Measurements from ENCODE around the gene FASTKD3.

The FASTKD3 gene

GRCh38 chr5:7869474-7870136 is 774 bp upstream of the FASTKD3 start:
- peaks cover 42% of the 10 kb centered on the region for H3K79me2 ChIP-seq (ENCODE audit: control insufficient read depth, insufficient read depth, low read length)
- H2BK120ac ChIP-seq (ENCODE audit: low read depth, low read length), result no peak overlapping the region
- no peak overlapping the region for H3K23ac ChIP-seq (ENCODE audit: low read length)
- peak overlapping the region; percentile 92 for H3K56ac ChIP-seq (ENCODE audit: low read length)
- H4K8ac ChIP-seq (ENCODE audit: low read depth, low read length), result peak overlapping the region; percentile 97
- H3K4me2 ChIP-seq (ENCODE audit: low read length), result peak overlapping the region; percentile 86
- peak overlapping the region; percentile 31 for H3K27ac ChIP-seq (ENCODE audit: low read depth, low read length)
- H2AK5ac ChIP-seq (ENCODE audit: low read length), result no peak overlapping the region
- H2BK15ac ChIP-seq (replicated peaks; ENCODE audit: low read depth), result no peak overlapping the region
- WGBS (ENCODE audit: extremely low coverage, insufficient coverage, low lambda C conversion rate), result 100% methylated on average over 3 of the region's 41 CpGs
- peak overlapping the region; percentile 75 for H3K18ac ChIP-seq (ENCODE audit: low read length)
- no peaks in the 10 kb centered on the region for H3K27me3 ChIP-seq (ENCODE audit: insufficient read depth, low read length, poor library complexity)
- H3K36me3 ChIP-seq (ENCODE audit: control insufficient read depth, insufficient read depth, low read length), result no peaks in the 10 kb centered on the region
- peaks cover 15% of the 10 kb centered on the region for H3K79me1 ChIP-seq (ENCODE audit: low read length)
- no peaks in the 10 kb centered on the region for H3K4me1 ChIP-seq (ENCODE audit: control insufficient read depth, low read depth, low read length)
- H3K4me3 ChIP-seq (ENCODE audit: low read length), result peak overlapping the region; percentile 95
- H3K9ac ChIP-seq (ENCODE audit: low read length), result peak overlapping the region; percentile 93
- H2BK5ac ChIP-seq (ENCODE audit: low read length), result no peak overlapping the region
- no peak for DNase-seq
- H4K5ac ChIP-seq (ENCODE audit: low read length), result no peak overlapping the region
- H3K4ac ChIP-seq (ENCODE audit: low read depth, low read length), result peak overlapping the region; percentile 41

GRCh38 chr5:7868427-7868772 is 431 bp downstream of the FASTKD3 start:
- Histone ChIP-seq H3K79me1 (ENCODE audit: low read length) (peaks cover 15% of the 10 kb centered on the region), H3K36me3 (ENCODE audit: control insufficient read depth, insufficient read depth, low read length) (no peaks in the 10 kb centered on the region), H3K4me2 (ENCODE audit: low read length) (peak overlapping the region; percentile 84), H3K4me1 (ENCODE audit: control insufficient read depth, low read depth, low read length) (no peaks in the 10 kb centered on the region), H3K27me3 (ENCODE audit: insufficient read depth, low read length, poor library complexity) (no peaks in the 10 kb centered on the region), H2BK15ac (replicated peaks; ENCODE audit: low read depth) (no peak overlapping the region), H2BK5ac (ENCODE audit: low read length) (no peak overlapping the region), H3K56ac (ENCODE audit: low read length) (peak overlapping the region; percentile 86), H2BK120ac (ENCODE audit: low read depth, low read length) (no peak overlapping the region), H4K8ac (ENCODE audit: low read depth, low read length) (no peak overlapping the region), H3K18ac (ENCODE audit: low read length) (peak overlapping the region; percentile 94), H3K4ac (ENCODE audit: low read depth, low read length) (peak overlapping the region; percentile 78), H4K5ac (ENCODE audit: low read length) (no peak overlapping the region), H3K4me3 (ENCODE audit: low read length) (peak overlapping the region; percentile 66), H3K9ac (ENCODE audit: low read length) (peak overlapping the region; percentile 68), H3K23ac (ENCODE audit: low read length) (no peak overlapping the region), H3K27ac (ENCODE audit: low read depth, low read length) (no peak overlapping the region), H2AK5ac (ENCODE audit: low read length) (no peak overlapping the region), H3K79me2 (ENCODE audit: control insufficient read depth, insufficient read depth, low read length) (peaks cover 36% of the 10 kb centered on the region)
- no CpG with 5 or more reads among the region's 8 CpGs for WGBS (ENCODE audit: extremely low coverage, insufficient coverage, low lambda C conversion rate)
- no peak for DNase-seq

GRCh38 chr5:7867260-7867659 is 1.6 kb downstream of the FASTKD3 start:
- H3K56ac ChIP-seq (ENCODE audit: low read length), result no peak overlapping the region
- H4K8ac ChIP-seq (ENCODE audit: low read depth, low read length), result no peak overlapping the region
- no peak overlapping the region for H3K9ac ChIP-seq (ENCODE audit: low read length)
- no peak overlapping the region for H3K18ac ChIP-seq (ENCODE audit: low read length)
- no peak overlapping the region for H3K23ac ChIP-seq (ENCODE audit: low read length)
- H3K79me2 ChIP-seq (ENCODE audit: control insufficient read depth, insufficient read depth, low read length), result peaks cover 26% of the 10 kb centered on the region
- no peak overlapping the region for H2BK120ac ChIP-seq (ENCODE audit: low read depth, low read length)
- H3K27me3 ChIP-seq (ENCODE audit: insufficient read depth, low read length, poor library complexity), result no peaks in the 10 kb centered on the region
- no peak overlapping the region for H3K4me2 ChIP-seq (ENCODE audit: low read length)
- H3K79me1 ChIP-seq (ENCODE audit: low read length), result peaks cover 8% of the 10 kb centered on the region
- no peak for DNase-seq
- H3K4me3 ChIP-seq (ENCODE audit: low read length), result no peak overlapping the region
- no CpG with 5 or more reads among the region's 3 CpGs for WGBS (ENCODE audit: extremely low coverage, insufficient coverage, low lambda C conversion rate)
- H3K4ac ChIP-seq (ENCODE audit: low read depth, low read length), result no peak overlapping the region
- no peaks in the 10 kb centered on the region for H3K4me1 ChIP-seq (ENCODE audit: control insufficient read depth, low read depth, low read length)
- H3K27ac ChIP-seq (ENCODE audit: low read depth, low read length), result no peak overlapping the region
- no peak overlapping the region for H2BK5ac ChIP-seq (ENCODE audit: low read length)
- no peak overlapping the region for H4K5ac ChIP-seq (ENCODE audit: low read length)
- H2BK15ac ChIP-seq (replicated peaks; ENCODE audit: low read depth), result no peak overlapping the region
- H2AK5ac ChIP-seq (ENCODE audit: low read length), result no peak overlapping the region
- no peaks in the 10 kb centered on the region for H3K36me3 ChIP-seq (ENCODE audit: control insufficient read depth, insufficient read depth, low read length)

- Histone ChIP-seq H3K79me1 (ENCODE audit: low read length) (peaks cover 2% of the 10 kb centered on the region), H3K4me2 (ENCODE audit: low read length) (no peak overlapping the region), H4K5ac (ENCODE audit: low read length) (no peak overlapping the region), H3K18ac (ENCODE audit: low read length) (no peak overlapping the region), H3K79me2 (ENCODE audit: control insufficient read depth, insufficient read depth, low read length) (peaks cover 18% of the 10 kb centered on the region), H3K36me3 (ENCODE audit: control insufficient read depth, insufficient read depth, low read length) (no peaks in the 10 kb centered on the region), H3K27me3 (ENCODE audit: insufficient read depth, low read length, poor library complexity) (no peaks in the 10 kb centered on the region), H2BK15ac (replicated peaks; ENCODE audit: low read depth) (no peak overlapping the region), H2BK5ac (ENCODE audit: low read length) (no peak overlapping the region), H3K27ac (ENCODE audit: low read depth, low read length) (no peak overlapping the region), H3K4me3 (ENCODE audit: low read length) (no peak overlapping the region), H3K23ac (ENCODE audit: low read length) (no peak overlapping the region), H2AK5ac (ENCODE audit: low read length) (no peak overlapping the region), H3K4ac (ENCODE audit: low read depth, low read length) (no peak overlapping the region), H2BK120ac (ENCODE audit: low read depth, low read length) (no peak overlapping the region), H4K8ac (ENCODE audit: low read depth, low read length) (no peak overlapping the region), H3K9ac (ENCODE audit: low read length) (no peak overlapping the region), H3K4me1 (ENCODE audit: control insufficient read depth, low read depth, low read length) (no peaks in the 10 kb centered on the region), H3K56ac (ENCODE audit: low read length) (no peak overlapping the region)
- no CpG with 5 or more reads among the region's 2 CpGs for WGBS (ENCODE audit: extremely low coverage, insufficient coverage, low lambda C conversion rate)
- no peak for DNase-seq
Observed at GRCh38 chr5:7866196-7866595, 2.6 kb downstream of the FASTKD3 start.

DNA sequence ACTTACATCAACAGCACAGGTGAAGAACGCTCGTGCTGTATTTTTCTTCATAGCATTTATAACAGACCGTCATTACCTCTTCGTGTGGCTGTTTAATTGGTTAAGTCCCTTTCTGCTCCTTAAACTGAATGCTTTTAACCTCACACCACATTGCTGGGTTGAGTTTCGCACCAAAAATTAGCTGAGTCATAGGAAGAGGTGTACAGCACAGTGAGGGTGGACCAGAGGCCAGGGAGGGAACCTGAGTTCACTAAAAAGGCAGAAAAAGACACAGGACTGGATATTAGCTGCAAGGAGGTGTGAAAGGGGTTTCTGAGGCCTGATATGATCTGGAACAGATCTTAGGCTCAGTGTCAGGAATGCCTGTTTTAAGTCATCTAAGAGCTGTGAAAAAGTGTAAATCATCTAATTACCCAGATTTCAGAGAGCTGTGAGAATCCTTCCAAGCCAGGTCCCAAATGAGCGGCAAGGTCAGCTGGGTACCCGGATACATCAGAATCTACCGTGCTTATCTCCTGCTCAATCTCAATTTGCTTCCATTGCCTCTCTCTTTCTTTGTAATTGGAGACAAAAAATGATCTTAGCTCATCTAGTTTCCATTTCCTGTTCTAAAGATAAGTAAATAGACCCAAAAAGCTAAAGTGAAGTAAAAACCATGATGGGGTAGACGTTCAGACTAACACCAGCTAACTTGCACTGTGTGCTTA is 10.8 kb downstream of the FASTKD3 start:
- Histone ChIP-seq H2BK120ac (ENCODE audit: low read depth, low read length) (no peak overlapping the region), H2BK15ac (replicated peaks; ENCODE audit: low read depth) (no peak overlapping the region), H3K4me3 (ENCODE audit: low read length) (no peak overlapping the region), H3K36me3 (ENCODE audit: control insufficient read depth, insufficient read depth, low read length) (no peaks in the 10 kb centered on the region), H4K8ac (ENCODE audit: low read depth, low read length) (no peak overlapping the region), H3K18ac (ENCODE audit: low read length) (no peak overlapping the region), H2AK5ac (ENCODE audit: low read length) (no peak overlapping the region), H3K4me2 (ENCODE audit: low read length) (no peak overlapping the region), H3K27ac (ENCODE audit: low read depth, low read length) (no peak overlapping the region), H3K4me1 (ENCODE audit: control insufficient read depth, low read depth, low read length) (no peaks in the 10 kb centered on the region), H2BK5ac (ENCODE audit: low read length) (no peak overlapping the region), H3K79me1 (ENCODE audit: low read length) (no peaks in the 10 kb centered on the region), H3K23ac (ENCODE audit: low read length) (no peak overlapping the region), H4K5ac (ENCODE audit: low read length) (no peak overlapping the region), H3K4ac (ENCODE audit: low read depth, low read length) (no peak overlapping the region), H3K56ac (ENCODE audit: low read length) (no peak overlapping the region), H3K27me3 (ENCODE audit: insufficient read depth, low read length, poor library complexity) (no peaks in the 10 kb centered on the region), H3K79me2 (ENCODE audit: control insufficient read depth, insufficient read depth, low read length) (no peaks in the 10 kb centered on the region), H3K9ac (ENCODE audit: low read length) (no peak overlapping the region)
- no CpG with 5 or more reads among the region's 9 CpGs for WGBS (ENCODE audit: extremely low coverage, insufficient coverage, low lambda C conversion rate)
- no peak for DNase-seq

Data from mesendoderm (in vitro differentiated cells).